Right atrium auricular region (tissue), 2 donors: ENCODE measurements around the gene RNF217. TPM values are rescaled to one million over a fixed set of nuclear protein-coding genes. Genes with fewer than 3 reads are reported as not detected.

Experiments used
- DNase-seq: peaks from one replicate; pipeline ENCODE4 v3.0.0-alpha.2; 2019; ENCODE audit warnings: low spot score
- H3K27ac ChIP-seq, 2 donors: fragments of 200-600 bp; sonication (generic); 1 replicate in 1 of 2; 2 replicates in 1 of 2; pipeline ENCODE4 v1.5.1; 2016 to 2019
- H3K27me3 ChIP-seq, 2 donors: fragments of 200-600 bp; sonication (generic); one replicate each; pipeline versions ENCODE4 v1.5.1 to v1.6.0; 2017 to 2019
- H3K36me3 ChIP-seq: fragments of 200-600 bp; sonication (generic); one replicate; pipeline ENCODE4 v1.5.1; 2016
- H3K4me1 ChIP-seq, 2 donors: fragments of 200-600 bp; sonication (generic); one replicate each; pipeline versions ENCODE4 v1.5.1 to v1.6.0; 2017 to 2019
- H3K4me3 ChIP-seq, 2 donors: fragments of 200-600 bp; sonication (generic); 1 replicate in 1 of 2; 2 replicates in 1 of 2; pipeline ENCODE4 v1.5.1; 2017 to 2019; ENCODE audit warnings: mild to moderate bottlenecking in 1 of 2, moderate library complexity in 1 of 2
- H3K9me3 ChIP-seq, 2 donors: fragments of 200-600 bp; sonication (generic); one replicate each; pipeline ENCODE4 v1.5.1; 2019
- total RNA-seq, 2 donors: library from RNA; depleted of rRNA; stranded (reverse); fragments of >200 nt; gene quantifications; one replicate each; pipeline ENCODE4 v1.1.0, GENCODE V29; 2016
- TF ChIP-seq, protein P1 (sequence below), 2 donors: fragments of 200-600 bp; sonication (generic); IDR thresholded peaks; one replicate each; pipeline ENCODE4 v1.5.1; 2019; ENCODE audit warnings: antibody characterized with exemption in 2 of 2

The RNF217 gene
- total RNA-seq, 2 donors from 2014 or later, result 12.7 to 14.1 TPM

DNA sequence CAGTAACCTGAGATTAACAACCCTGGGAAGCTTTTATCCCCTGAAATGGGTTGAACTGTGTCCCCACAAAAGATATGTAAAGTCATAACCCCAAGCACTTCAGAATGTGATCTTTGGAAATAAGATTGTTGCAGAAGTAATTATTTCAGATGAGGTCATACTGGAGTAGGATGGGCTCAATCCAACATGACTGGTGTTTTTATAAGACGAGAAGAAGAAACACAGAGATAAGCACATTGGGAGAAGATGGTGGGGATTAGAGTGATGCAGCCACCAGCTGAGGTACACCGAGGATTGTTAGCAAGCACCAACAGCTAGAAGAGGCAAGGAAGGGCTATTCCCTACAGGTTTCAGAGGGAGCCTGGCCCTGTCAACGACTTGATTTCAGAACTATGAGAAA, 12.5 kb upstream of the RNF217 start:
- no peak for DNase-seq
- no peaks in the 10 kb centered on the region for H3K36me3 ChIP-seq
- no peaks in the 10 kb centered on the region for H3K9me3 ChIP-seq
- no peaks in the 10 kb centered on the region for H3K27me3 ChIP-seq
- no peaks in the 10 kb centered on the region for H3K4me1 ChIP-seq
- no peak overlapping the region for H3K4me3 ChIP-seq
- H3K27ac ChIP-seq, result no peak overlapping the region
- TF ChIP-seq, protein P1, sequence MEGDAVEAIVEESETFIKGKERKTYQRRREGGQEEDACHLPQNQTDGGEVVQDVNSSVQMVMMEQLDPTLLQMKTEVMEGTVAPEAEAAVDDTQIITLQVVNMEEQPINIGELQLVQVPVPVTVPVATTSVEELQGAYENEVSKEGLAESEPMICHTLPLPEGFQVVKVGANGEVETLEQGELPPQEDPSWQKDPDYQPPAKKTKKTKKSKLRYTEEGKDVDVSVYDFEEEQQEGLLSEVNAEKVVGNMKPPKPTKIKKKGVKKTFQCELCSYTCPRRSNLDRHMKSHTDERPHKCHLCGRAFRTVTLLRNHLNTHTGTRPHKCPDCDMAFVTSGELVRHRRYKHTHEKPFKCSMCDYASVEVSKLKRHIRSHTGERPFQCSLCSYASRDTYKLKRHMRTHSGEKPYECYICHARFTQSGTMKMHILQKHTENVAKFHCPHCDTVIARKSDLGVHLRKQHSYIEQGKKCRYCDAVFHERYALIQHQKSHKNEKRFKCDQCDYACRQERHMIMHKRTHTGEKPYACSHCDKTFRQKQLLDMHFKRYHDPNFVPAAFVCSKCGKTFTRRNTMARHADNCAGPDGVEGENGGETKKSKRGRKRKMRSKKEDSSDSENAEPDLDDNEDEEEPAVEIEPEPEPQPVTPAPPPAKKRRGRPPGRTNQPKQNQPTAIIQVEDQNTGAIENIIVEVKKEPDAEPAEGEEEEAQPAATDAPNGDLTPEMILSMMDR (IDR thresholded peaks at IDR 0.05), result no peak

DNA sequence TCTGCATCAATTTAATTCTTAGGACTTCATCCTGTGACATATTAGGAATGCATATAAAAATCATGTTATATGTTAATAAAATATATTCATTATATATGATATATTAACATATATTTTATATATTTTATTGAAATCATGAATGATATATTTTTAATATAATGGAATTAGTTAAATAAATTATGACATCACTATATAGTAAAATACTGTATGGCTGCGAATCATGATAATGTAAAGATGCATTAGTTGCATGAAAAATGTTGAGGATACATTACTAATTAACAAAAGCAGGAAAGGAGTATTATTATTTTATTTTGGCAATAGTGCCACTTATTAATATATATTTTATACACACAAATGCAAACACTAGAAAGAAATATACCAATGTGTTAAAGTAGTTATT, 8.4 kb upstream of the RNF217 start:
- no peak overlapping the region for H3K27ac ChIP-seq
- TF ChIP-seq, protein P1 (IDR thresholded peaks at IDR 0.05), result no peak
- peaks cover 0 to 7% of the 10 kb centered on the region in 2 donors for H3K4me1 ChIP-seq
- H3K36me3 ChIP-seq, result no peaks in the 10 kb centered on the region
- H3K4me3 ChIP-seq, result no peak overlapping the region
- DNase-seq, result no peak
- H3K27me3 ChIP-seq, result no peaks in the 10 kb centered on the region
- no peaks in the 10 kb centered on the region for H3K9me3 ChIP-seq

DNA sequence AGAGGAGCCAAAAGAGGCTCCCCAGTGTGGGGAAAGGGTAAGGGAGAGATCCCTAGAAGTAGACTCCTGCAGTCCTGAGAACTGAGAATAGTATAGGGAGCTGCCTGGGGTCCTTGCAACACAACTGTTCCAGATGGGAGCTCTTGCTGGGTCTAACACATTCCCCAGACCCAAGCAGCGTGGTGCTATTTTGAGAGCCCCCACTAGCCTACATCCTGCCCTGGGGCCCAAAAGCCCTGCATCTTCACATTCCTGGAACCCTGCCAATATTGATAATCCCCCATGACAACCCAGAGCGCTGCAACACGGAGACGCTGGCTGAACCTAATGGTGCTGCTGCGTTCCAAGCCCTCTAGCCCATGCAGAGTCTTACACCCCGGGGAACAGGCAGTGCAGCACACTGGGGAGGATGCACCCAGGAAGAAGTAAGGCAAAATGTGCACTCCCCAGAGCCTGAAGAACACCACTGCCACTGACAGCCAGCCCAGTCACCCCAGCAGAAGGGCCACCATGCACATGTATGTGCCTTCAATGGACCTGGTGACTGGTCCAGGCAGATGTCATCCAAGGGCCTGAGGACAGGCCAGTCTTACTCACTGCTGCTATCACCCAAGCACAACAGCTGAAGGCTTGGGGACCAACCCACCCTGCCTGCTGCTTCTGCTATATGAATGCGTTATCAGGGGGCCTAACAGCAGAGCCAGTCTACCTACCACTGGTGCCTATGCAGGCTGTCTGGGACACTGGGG, 7.0 kb upstream of the RNF217 start:
- no peak overlapping the region for H3K4me3 ChIP-seq
- DNase-seq, result no peak
- H3K27me3 ChIP-seq, result no peaks in the 10 kb centered on the region
- no peak overlapping the region for H3K27ac ChIP-seq
- H3K4me1 ChIP-seq, result peaks cover 0 to 7% of the 10 kb centered on the region in 2 donors
- no peaks in the 10 kb centered on the region for H3K9me3 ChIP-seq
- H3K36me3 ChIP-seq, result no peaks in the 10 kb centered on the region
- TF ChIP-seq, protein P1 (IDR thresholded peaks at IDR 0.05), result no peak

DNA sequence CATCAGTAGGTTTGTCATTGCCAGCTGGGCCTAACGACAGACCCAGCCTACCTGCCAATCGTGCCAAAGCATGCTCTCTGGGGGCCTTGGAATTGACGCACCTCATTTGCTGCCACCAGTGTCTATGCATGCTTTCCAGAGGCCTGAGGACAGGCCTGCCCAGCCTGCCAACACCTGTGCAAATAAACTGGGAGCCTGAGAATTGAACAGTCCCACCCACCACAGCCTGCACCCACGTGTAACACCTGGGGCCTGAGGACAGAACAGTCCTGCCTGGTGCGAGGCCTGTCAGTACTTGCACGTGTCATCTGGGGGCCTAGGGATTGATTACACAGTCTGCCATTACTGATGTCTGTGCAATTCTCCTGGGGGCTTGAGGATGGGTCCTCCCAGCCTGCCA, 6.2 kb upstream of the RNF217 start:
- Histone ChIP-seq H3K4me1 (peaks cover 0 to 12% of the 10 kb centered on the region in 2 donors), H3K36me3 (no peaks in the 10 kb centered on the region), H3K9me3 (no peaks in the 10 kb centered on the region), H3K4me3 (no peak overlapping the region), H3K27ac (no peak overlapping the region), H3K27me3 (no peaks in the 10 kb centered on the region)
- TF ChIP-seq, protein P1 (IDR thresholded peaks at IDR 0.05), result no peak
- DNase-seq, result no peak

DNA sequence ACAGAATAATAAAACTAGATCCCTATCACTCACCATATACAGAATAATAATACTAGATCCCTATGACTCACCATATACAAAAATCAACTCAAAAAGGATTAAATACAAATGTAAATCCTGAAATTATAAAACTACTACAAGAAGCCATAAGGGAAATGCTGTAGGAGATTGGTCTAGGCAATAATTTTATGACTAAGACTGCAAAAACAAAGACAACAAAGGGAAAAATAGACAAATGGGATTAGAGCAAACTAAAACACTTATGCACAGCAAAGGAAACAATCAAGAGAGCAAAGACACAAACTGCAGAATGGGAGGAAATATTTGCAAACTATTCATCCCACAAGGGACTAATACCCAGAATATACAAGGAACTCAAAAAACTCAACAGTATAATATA, 4.1 kb upstream of the RNF217 start:
- H3K4me1 ChIP-seq, result peaks cover 0 to 16% of the 10 kb centered on the region in 2 donors
- no peaks in the 10 kb centered on the region for H3K36me3 ChIP-seq
- TF ChIP-seq, protein P1 (IDR thresholded peaks at IDR 0.05), result no peak
- no peak overlapping the region for H3K4me3 ChIP-seq
- no peaks in the 10 kb centered on the region for H3K27me3 ChIP-seq
- no peak overlapping the region for H3K27ac ChIP-seq
- H3K9me3 ChIP-seq, result no peaks in the 10 kb centered on the region
- DNase-seq, result no peak
